Muscle of arm (tissue), 14 donors: Measurements from ENCODE around the gene GPA33. TPM values are rescaled to one million over a fixed set of nuclear protein-coding genes. Genes with fewer than 3 reads are reported as not detected.
A peak's percentile ranks its signal among the peaks of the same experiment; 100 is the strongest.

Experiments used
- DNase-seq: peaks from one replicate; pipeline ENCODE4 v3.0.0-alpha.2; 2013
- long read RNA-seq, 11 donors: transcript quantifications; one replicate each; lab custom pipeline, GENCODE V29; 2026
- polyA plus RNA-seq, 12 donors: library from polyadenylated mRNA; unstranded; fragments of 120-200 nt; gene quantifications; one replicate each; pipeline ENCODE4 v1.2.1, GENCODE V29; 2013; ENCODE audit not compliant: insufficient read length in 12 of 12

Gene GPA33, protein sequence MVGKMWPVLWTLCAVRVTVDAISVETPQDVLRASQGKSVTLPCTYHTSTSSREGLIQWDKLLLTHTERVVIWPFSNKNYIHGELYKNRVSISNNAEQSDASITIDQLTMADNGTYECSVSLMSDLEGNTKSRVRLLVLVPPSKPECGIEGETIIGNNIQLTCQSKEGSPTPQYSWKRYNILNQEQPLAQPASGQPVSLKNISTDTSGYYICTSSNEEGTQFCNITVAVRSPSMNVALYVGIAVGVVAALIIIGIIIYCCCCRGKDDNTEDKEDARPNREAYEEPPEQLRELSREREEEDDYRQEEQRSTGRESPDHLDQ
- 10 to 100 TPM in 1 of 12 donors, under 1 TPM in 9, not detected in 2; 0.12 to 22.3 (median 0.19) TPM for polyA plus RNA-seq
- long read RNA-seq, donor 1, transcript GPA33-201 (7 exons, 2,802 nt) = major isoform, 33 of 61 reads
- long read RNA-seq, donor 1, partial matches to known transcripts = 28 of 61 reads
- long read RNA-seq, donor 1, other reads (novel, unspliced or antisense) = 0 of 61 reads
- long read RNA-seq, donor 2 = 0 reads
- long read RNA-seq, donor 3 = 0 reads
- long read RNA-seq, donor 4 = 0 reads
- long read RNA-seq, donor 5, partial matches to known transcripts = 366 of 366 reads
- long read RNA-seq, donor 5, other reads (novel, unspliced or antisense) = 0 of 366 reads
- long read RNA-seq, donor 6, partial matches to known transcripts = 0 of 6 reads
- long read RNA-seq, donor 6, other reads (novel, unspliced or antisense) = 6 of 6 reads
- long read RNA-seq, donor 7 = 0 reads
- long read RNA-seq, donor 8 = 0 reads
- long read RNA-seq, donor 9 = 0 reads
- long read RNA-seq, donor 10, partial matches to known transcripts = 23 of 34 reads
- long read RNA-seq, donor 10, other reads (novel, unspliced or antisense) = 11 of 34 reads
- long read RNA-seq, donor 11 = 0 reads

- no peak for DNase-seq
Observed at GRCh38 chr1:167090314-167090942, at the start of gene GPA33. Gene GPA33, minus strand, starts transcription at chr1:167090377. Its CDS starts 90 bp downstream, at chr1:167090287.

DNA sequence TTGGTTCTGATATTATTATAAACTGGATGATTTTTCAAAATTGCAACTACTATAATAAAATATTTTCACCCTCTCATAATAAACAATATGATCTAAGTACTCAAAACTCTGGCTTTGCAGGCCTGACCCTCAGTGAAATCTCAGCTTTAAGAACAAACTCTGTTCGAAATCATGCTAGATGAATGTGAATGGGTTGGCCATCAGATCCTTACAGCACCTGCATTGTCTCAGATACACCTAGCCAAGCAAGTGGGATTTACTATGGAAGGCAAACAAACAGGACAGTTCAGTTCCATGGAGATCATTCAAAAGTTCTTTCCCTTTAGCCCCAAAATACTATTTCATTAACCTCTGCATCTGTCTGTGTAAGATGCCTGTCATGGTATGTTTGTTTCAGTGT, 48.5 kb upstream of the GPA33 start:
- no peak for DNase-seq

GRCh38 chr1:167137793-167138510, 47.8 kb upstream of the GPA33 start:
- DNase-seq = no peak

DNA sequence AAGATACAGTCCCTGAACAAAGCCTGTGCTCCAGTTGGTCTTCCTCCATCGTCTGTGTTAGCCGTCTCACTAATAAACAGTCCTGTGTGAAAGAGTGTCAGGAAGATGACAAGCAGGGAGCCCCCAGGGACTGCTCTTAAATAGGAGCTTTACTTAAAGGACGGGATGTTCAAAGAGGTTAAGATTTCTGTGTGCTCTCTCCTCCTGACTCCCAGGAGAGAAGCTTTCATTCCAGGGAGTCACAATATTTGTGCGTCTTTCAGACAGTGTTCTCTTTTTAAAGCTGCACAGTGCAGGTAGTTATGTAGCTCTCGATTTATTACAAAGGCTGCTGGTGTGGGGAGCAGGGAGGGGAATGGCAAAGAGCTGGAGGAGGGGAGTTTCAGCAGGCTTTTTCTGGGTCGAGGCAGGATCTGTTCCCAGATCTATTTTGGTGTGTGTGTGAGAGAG, 47.2 kb upstream of the GPA33 start:
- DNase-seq = no peak

GRCh38 chr1:167136806-167137205, 46.6 kb upstream of the GPA33 start:
- no peak for DNase-seq

- no peak for DNase-seq
Observed at GRCh38 chr1:167136191-167136614, 46.0 kb upstream of the GPA33 start.

GRCh38 chr1:167135281-167135840, 45.2 kb upstream of the GPA33 start:
- no peak for DNase-seq

- DNase-seq = no peak
Observed at GRCh38 chr1:167132301-167133010, 42.3 kb upstream of the GPA33 start.

DNA sequence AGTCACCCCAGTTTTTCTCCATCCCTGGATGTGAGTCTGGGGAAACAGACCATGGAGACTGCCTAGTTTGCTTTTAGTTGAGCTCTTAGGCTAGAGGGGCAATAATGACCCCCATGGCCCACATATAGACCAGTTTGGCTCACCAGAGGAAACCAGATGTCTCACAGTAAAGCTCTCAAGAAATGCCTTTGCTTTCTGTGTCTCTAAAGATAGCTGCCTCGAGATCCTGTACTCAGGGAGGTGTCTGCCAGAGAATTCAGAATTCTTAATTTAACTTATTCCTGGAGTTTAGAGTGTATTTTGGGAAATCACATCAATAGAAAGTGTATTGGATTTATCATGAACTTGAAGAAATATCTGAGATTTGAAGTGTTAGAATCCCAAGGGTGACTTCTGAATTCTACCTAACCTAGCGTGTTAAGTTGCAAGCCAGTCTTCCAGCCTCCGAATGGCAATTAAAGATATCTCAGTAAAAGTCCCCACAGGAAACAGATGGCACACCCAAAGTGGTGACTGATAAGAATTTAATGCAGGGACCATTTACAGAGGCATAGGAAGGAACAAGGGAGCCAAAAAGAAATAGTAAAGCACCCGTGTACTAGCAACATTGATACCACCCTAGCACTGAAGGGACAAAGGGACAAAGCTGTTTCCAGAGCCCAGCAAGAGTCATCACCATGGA, 40.8 kb upstream of the GPA33 start:
- DNase-seq = no peak

DNA sequence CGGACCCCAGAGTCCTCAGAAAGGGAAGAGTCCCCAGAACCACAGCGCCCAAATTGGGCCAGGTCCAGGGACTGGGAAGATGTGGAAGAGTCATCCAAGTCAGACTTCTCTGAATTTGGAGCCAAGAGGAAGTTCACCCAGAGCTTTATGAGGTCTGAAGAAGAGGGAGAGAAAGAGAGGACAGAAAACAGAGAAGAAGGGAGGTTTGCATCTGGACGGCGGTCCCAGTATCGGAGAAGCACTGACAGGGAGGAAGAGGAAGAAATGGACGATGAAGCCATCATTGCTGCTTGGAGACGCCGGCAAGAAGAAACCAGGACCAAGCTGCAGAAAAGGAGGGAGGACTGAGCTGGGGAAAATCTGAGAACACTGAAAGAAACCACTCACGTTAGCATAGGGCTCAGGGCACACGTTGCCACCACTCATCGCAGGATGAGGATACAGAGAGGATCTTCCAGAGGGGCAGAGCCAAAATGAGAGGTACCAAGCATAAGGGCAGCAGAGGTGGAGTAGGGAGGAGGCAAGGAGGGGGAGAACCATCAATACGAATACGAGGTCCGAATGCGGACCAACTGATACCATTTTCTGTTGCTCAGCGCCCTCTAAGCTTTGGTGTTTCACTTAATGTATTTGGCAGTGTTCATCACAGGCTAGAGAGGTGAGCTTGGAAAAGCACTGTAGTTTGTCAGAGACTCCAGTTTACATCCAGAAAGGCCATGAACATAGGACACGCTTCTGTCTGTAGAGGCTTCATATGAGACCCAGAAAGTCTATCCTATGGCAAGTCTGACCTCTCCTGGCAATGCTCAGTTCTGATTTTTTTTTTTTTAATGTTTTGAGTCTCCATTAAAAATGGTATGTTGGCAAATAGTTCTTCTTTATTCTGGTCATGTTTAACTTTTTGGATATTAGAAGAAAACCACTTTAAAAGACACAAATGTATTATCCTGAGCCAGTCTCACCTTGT, 38.4 kb upstream of the GPA33 start:
- no peak for DNase-seq

DNA sequence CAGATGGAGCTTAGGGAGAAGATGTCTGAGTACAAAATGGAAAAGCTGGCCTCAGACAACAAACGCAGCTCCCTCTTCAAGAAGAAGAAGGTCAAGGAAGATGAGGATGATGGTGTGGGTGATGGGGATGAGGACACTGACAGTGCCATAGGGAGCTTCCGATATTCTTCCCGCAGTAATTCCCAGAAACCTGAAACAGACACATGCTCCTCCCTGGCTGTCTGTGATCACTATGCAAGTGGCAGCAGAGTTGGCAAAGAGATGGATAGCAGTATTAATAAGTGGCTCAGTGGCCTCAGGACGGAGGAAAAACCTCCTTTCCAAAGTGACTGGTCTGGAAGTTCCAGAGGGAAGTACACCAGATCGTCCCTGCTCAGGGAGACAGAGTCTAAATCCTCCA, 37.5 kb upstream of the GPA33 start:
- no peak for DNase-seq

DNA sequence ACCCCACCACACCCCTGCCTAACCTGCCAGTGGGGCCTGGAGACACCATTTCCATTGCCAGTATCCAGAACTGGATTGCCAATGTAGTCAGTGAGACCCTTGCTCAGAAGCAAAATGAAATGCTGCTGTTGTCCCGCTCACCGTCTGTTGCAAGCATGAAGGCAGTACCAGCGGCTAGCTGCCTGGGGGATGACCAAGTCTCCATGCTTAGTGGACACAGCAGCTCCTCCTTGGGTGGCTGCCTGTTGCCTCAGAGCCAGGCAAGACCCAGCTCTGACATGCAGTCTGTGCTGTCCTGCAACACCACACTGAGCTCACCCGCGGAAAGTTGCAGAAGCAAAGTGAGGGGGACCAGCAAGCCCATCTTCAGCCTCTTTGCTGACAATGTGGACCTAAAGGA, 37.1 kb upstream of the GPA33 start:
- no peak for DNase-seq

DNA sequence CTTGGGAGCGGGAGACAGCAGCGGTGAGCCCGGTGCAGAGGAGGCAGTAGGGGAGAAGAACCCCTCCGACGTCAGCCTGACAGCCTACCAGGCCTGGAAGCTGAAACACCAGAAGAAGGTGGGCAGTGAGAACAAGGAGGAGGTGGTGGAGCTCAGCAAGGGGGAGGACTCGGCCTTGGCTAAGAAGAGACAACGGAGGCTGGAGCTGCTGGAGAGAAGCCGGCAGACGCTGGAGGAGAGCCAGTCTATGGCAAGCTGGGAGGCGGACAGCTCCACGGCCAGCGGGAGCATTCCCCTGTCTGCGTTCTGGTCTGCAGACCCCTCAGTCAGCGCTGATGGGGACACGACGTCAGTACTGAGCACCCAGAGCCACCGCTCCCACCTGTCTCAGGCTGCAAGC, 36.6 kb upstream of the GPA33 start:
- DNase-seq = no peak

DNA sequence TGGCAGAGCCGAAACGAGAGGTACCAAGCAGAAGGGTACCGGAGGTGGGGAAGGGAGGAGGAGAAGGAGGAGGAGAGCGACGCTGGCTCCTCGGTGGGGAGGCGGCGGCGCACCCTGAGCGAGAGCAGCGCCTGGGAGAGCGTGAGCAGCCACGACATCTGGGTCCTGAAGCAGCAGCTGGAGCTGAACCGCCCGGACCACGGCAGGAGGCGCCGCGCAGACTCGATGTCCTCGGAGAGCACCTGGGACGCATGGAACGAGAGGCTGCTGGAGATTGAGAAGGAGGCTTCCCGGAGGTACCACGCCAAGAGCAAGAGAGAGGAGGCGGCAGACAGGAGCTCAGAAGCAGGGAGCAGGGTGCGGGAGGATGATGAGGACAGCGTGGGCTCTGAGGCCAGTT, 36.1 kb upstream of the GPA33 start:
- no peak for DNase-seq

- DNase-seq = no peak
Observed at GRCh38 chr1:167122568-167122967, 32.4 kb upstream of the GPA33 start.

- DNase-seq = no peak
Observed at GRCh38 chr1:167122121-167122480, 31.9 kb upstream of the GPA33 start.

GRCh38 chr1:167121375-167122120, 31.4 kb upstream of the GPA33 start:
- DNase-seq = peak; percentile 7

DNA sequence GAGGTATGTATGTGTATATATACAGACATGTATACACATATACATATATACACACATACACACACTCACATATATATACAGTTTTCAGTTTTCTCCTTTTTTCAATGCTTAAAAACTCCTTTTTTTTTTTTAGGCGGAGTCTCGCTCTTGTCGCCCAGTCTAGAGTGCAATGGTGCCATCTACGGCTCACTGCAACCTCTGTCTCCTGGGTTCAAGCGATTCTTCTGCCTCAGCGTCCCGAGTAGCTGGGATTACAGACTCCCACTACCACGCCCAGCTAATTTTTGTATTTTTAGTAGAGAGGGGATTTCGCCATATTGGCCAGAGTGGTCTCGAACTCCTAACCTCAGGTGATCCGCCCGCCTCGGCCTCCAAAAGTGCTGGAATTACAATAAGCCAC, 30.7 kb upstream of the GPA33 start:
- no peak for DNase-seq
